Measurements from ENCODE around the gene NAALADL2.

- TF ChIP-seq SIN3A (conservative IDR thresholded peaks at IDR 0.05 in 1 of 2, IDR thresholded peaks at IDR 0.05 in 1 of 2; ENCODE audit: low read depth in 1 of 2, low read length in 2 of 2), result no peak
- TF ChIP-seq CHD1 (IDR thresholded peaks at IDR 0.05; ENCODE audit: low read depth, low read length), result no peak
Measured at GRCh38 chr3:175620532-175620931, 761.4 kb downstream of the NAALADL2 start.
